GM21447 (cell line): ENCODE data around the gene TMEM131L.

Experiments
- ATAC-seq: cut with Tn5 transposase; IDR thresholded peaks from one replicate; pipeline ENCODE4 v1.9.1; 2021; ENCODE audit not compliant: unreplicated experiment

The TMEM131L gene

DNA sequence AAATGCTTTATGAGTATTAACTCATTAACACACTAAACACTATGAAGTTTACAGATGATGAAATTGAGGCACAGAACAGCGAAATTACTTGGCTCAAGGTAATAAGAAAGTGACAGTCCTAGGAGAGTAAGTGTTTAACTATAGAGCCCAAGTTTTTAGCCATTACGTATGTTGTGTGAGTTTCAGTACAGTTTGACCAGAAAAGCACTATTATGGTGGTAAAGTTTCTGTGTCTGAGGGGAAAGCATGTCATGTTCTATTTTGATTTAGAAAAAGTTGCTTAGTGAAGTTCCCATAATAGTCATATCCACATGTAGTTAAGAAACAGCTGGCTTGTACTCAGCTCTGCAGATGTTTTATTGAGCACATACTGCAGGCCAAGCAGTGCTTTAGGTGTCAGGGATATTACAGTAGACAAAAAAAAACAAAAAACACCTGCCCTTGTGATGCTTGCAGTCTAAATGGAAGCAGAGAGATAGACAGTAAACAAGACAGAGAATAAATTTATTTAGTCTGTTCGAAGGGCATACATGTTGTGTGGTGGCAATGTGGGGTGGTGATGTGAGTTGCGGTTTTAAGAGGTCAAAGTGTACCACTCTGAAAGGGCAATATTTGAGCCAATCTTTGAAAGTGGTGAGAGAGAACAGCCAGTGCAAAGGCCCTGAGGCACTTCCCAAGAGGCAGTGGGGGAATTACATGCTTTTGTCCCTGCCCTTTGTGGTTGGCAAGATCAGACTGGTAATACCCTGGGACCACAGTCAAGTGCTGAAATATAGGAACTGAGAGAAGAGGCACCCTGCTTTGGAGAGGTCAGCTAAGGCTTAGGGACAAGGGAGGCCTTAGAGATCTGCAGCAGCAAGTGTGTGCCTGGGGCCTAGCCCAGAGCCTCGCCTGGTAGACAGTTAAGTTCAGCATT is 6.2 kb downstream of the TMEM131L start:
- peak; percentile 46 for ATAC-seq

DNA sequence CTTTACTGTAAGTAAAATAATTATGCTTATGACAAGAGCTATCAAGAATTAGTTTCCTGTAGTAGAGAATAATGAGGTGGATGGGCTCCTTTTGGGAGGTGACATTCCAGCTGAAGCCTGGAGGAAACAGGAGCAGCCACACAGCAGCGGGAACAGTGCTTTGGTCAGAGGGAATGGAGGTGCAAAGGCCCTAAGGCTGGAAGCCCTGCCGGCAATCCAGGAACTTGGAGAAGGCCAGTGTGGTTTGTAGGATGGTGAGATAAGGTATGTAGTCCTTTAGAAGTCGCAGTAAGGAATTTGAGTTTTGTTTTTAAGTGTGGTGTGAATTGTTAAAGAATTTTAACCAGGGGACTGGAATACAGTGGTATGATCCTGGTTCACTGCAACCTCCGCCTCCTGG is 8.1 kb downstream of the TMEM131L start:
- no peak for ATAC-seq

DNA sequence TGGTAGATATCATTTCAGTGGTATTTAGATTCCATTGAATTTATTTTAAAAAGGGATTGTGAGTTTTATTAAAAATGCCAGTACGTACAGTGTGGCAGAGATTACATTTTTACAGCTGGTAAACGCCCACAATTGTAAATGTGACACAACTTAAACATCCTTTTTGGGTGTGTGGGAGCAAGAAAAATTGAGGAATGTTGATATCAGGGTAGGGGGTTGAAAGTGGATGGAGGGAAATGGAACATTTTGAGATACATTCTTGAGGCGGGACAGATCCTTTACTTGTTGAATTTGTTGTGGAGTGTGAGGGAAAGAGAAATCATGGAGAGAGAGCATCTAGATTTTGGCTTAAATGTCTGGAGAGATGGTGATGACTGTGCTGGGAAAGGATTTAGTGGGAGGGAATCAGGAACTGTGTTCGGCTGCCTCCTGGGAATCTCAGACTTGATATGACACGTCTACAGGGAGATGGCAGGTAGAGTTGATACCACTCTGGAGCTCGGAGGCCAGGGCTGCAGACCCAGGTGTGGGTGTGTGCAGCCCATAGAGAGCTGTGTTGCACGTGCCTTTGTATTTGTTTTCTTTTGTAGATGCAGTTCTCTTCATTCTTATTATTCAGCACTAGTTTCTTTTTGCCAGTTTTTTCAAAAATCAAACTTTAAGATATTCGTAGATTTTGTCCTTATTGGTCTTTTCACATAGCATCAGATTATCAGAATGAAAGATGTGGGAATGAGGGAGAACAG is 10.8 kb downstream of the TMEM131L start:
- no peak for ATAC-seq

DNA sequence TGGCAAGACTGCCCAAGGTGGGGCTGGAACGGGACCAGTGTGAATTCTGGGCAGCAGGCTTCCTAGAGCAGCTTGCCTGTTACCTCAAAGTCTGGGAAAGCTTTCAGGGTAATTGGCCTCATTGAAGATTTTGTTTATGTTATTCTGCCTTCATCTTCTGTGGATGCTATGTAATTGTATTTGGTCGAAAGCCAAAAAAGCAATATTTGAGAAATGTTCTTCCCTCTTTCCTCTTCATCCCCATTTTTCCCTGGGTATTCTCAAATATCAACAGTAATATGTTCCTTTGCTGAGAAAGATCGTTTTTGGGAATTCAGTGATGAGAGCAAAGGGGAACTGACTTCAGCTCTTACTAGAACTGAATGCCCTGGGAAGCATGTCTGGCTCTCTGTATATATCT is 12.9 kb downstream of the TMEM131L start:
- ATAC-seq, result no peak

DNA sequence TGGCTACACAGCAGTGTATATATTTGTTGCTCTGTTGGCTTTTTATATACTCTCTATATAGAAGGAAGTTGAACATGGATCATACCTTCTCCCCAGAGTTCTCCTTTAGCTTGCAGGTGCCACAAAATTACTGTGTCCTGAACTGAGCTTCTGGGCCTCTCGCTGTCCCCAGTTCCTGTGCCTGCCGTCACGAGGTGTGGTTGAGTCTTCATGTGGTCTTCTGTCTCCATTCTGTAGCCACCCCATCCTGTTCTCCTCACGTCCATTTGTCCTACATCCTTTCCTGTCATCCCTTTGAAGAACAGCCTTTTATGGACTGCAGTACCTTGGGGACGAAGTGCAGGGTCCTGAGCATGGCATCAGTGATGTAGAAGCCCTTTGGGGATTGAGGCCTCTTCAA is 14.5 kb downstream of the TMEM131L start:
- ATAC-seq, result no peak

DNA sequence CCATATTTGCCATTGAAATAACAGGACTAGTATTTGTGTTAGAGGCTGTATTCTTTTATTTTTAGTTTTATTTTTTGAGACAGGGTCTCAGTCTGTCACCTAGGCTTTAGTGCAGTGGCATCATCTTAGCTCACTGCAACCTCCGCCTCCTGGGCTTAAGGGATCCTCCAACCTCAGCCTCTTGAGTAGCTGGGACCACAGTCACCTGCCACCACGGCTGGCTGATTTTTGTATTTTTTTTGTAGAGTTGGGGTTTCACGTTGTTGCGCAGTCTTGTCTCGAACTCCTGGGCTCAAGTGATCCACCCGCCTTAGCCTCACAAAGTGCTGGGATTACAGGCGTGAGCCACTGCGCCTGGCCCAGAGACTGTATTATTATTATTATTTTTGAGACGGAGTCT is 15.3 kb downstream of the TMEM131L start:
- no peak for ATAC-seq

DNA sequence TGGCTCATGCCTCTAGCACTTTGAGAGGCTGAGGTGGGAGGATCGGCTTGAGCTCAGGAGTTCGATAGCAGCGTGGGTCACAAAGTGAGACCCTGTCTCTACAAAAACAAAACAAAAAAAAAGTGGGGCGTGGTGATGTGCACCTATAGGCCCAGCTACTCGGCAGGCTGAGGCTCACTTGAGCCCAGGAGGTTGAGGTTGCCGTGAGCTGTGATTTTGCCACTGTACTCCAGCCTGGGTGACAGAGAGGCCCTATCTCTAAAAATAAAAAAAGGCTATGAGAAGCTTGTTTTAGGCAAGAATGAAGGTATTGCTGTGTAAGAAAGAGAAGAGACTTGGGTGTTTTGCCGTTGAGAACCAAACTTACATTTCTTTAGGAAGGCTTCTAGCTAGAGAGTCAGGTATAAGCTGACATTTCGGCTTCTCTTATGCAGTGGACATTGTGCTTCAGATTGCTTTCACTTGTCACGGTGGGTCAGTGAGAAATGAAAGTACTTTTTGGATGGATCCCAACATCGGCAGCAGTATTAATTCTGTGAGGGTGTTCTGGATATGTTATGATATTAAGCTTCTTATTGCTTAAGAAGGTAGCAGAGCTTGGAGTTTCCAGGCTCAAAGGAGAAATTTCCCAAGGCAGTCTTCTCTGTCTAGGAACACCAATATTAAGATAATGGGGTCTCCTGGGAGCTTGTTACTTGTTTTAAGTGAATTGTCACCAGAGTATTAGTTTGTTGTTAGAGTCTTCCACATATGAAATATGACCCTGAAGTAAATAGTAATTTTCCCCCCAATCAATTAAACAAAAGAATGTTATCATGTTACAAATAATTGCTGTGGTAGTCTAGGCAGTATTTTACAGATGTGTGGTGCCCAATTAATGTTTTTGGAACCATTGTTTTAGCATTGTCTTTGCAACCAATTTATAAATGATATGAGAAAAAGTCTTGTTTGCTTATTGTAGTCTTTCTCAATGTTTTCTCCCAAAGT is 17.6 kb downstream of the TMEM131L start:
- ATAC-seq, result no peak

DNA sequence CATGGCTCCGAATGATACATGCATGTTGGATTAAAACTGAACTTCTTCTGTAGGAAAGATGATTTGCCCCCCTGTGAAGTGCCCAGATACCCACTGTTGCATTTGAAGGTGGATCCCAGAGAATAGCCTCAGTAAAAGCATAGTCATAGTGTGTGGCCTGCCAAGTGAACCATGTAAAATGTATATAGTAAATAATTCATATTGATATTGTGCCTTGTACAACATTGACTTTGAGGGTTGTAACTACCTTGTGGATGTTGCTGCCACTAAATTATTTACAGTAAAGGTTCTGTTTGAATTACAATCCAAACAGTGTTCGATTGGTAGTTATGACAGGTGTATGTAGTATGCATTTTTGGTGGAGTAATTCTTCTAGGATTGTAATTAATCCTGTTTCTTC is 19.2 kb downstream of the TMEM131L start:
- no peak for ATAC-seq

DNA sequence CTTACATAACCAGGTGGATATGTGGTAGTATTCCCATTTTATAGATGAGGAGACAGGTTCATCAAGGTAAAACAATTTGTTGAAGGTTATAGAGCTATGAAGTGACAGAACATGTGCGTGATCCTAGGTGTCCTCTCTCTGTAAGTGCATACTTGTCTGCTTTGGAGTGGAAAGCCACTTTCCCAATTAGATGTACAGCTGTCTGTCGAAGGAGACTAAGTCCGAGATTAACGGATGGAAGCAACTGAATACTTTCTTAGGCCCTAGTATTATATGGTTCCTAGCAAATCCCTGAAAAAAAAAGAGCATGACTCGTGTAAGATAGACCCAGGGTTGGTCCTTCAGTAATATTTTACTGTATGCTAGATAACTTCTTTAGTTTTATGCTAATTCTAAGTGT is 19.7 kb downstream of the TMEM131L start:
- ATAC-seq, result no peak

DNA sequence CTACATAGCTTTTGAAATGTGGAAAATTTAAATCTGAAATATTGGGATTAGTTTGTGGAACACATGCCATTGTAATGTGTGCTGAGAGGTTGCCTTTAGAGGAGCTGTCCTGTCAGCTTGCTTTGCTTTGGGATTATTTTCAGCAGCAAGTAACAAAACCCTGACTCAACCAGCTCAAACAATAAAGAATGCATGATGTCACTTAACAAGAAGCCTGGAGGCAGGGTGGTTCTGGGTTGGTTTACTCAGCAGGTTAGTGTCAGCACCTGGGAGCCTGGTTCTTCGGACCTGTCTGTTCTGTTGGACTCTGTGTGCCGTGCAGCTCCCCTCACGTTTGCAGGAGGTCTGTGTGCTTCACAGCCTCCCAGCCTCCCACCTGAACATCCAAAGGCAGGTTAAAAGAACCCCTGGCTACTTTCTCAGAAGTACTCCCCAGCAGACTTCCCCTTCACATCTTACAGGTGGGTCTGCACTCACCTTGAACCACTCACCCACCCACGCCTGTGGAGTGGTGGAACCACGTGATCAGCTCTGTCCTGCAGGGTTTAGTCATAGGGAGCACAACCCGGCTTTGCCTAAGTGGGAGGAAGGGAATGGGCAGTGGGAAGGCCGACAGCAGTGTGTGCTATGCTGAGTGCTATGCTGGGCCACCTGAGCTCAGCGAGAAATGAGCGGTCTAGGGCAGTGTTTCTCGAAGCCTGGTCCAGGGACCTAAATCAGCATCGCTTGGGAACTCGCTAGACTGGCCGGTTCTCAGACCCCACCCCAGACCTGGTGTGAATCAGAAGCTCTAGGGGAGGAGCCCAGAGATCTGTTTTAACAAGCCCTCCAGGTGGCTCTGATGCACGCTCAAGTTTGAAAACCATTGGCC is 20.4 kb downstream of the TMEM131L start:
- no peak for ATAC-seq

DNA sequence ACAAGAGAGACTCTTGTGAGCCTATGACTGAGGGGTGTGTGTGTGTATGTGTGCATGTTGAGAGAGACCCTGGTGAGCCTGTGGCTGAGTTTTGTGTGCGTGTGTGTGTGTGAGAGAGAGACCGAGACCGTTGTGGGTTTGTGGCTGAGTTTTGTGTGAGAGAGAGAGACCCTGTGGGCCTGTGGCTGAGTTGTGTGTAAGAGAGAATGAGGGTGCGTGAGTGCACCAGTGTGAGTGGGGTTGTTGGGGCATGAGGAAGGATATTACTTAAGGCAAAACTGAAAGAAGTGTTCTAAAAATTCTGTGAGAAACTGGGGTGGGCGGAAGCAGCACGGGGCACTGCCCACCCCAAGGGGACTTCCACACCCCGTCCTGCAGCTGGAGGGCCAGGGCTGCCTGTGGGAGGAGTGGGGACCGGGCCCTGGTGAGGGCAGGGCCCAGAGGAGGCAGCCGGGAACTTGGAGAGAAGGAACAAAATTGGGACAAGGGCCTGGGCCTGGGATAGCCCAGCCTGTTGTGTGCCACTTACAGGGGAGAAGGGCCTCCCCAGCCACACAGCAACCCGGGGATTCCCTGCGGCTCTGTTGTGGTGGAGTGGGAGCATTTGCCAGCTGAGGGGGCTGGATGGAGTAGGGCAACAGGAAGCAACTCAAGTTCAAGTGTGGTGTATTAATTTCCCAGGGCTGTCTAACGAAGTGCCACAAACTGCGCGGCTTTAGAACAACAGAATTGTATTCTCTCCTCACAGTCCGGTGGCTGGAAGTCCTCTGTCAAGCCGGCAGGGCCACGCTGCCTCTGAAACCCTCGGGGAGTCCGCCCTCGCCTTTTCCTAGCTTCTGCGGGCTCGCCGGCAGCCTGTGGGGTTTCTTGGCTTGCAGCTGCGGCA is 22.1 kb downstream of the TMEM131L start:
- ATAC-seq, result peak; percentile 48

DNA sequence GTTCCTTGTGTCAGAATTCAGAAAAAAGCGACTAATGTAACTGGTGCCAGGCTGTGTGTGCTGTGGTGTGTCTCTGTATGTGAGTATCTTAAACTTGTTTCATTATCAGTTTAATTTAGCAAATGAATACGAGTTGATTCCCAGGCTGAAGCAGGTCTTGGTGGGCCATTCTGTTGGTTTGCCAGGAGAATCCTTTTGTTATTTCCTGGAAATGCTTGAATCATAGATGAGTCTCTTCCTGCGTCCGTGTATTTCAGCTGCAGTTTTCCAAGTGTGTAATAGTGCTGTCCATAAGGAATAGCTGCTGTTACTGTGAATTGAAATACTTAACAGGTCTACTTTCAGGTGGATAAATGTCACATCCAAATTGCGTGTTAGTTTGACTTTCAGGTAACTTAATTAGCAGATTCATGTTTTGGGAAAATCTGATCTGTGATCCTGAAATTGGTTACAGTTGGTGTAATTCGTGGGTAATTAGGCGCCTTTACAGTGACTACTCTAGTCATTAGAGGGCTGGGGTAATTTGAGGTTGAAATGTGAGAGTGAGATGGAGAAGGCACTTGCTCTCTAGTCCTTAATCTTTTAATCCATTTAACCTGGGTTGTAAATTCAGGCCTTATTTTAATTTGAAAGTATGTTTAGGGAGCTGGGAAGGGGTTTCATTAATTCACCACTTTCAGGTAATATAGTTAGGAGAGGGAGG is 23.8 kb downstream of the TMEM131L start:
- ATAC-seq, result no peak

DNA sequence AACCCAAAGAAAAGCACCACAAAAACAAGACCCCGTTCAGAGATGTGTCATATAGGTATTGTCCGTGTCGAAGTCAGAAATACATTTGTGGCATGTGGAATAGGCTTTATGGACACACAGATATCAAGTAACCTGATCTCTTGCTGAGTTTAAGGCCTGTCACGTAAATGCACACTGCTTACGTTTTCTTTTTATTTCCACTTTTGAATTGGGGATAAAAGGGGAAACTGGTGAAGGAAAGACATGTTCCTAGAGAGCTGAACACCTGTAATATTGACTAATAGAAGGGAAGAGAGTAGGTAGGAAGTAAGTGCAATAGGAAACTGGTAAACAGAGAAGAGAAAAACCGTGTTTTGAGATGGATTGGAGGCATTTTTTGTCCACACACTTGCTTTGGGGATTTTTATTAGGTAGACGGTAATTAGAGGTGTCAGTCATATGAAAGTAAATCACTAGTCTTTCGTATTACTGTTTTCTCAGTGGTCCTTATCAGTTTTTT is 24.9 kb downstream of the TMEM131L start:
- no peak for ATAC-seq

DNA sequence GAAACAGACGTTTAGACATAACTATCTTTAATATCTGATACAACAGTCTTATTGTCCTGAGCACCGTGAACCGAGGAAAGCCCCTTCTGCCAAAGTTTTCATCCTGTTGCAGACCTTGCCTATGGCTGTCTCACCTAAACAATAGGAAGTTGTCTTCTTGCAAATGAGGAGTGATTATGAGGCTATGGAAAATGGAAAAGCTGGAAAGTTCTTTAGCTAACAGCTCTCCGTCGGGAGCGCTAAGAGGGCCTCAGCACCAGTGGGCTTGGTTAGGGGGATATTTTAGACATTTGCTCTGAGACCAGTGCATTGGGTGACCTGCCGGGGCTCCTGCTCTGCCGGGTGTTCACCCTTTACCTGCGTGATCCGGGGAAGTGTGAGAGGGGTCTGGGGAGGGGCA is 28.4 kb downstream of the TMEM131L start:
- no peak for ATAC-seq

DNA sequence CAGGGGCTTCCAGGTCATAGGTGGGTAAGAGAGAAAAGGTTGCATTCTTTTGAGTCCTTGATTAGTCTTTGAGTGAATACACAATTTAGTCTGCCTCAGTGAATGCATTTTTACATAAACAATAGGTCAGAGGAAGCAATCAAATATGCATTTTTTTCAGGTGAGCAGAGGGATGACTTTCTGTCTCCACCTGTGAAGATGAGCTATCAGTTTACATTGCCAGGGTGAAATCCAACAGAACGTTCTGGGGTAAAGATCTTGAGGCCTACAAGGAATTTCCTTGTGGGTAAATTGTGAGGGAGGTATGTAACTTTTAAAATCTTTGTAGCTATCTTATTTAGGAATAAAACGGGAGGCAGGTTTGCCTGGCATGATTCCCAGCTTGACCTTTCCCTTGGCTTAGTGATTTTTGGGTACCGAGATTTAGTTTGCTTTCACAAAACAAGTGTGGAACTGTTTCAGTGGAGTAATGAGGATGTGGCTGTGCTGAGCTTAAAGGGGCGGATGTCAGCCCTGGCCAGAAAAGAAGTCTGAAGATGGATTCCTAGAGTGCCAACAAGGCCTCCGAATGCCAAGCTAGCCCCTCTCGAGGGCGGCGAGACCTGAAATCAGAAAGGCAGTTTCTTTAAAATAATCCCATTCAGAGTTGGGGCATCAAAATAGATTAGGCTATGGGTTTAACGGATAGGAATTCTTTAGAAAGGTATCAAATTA is 29.5 kb downstream of the TMEM131L start:
- no peak for ATAC-seq

DNA sequence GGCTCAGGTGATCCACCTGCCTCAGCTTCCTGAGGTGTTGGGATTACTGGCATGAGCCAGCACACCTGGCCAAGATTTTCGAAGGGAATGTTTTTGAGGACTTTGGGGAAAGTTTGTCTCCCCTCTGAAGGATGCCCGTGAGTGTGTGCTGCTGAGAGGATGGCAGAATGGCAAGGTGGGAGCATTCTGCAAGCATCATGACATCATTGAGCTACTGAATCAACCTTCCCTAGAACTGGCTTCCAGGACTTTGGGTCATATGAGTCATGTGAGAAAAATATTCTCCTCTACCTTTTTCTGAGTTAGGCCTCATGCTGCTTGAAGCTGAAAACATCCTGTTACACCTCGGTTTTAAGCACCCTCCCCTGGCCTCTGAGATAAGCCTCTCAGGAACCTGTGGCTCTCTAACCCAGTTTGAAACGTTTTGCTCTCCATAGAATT is 31.0 kb downstream of the TMEM131L start:
- ATAC-seq, result peak; percentile 48
